ENCODE results near the gene PRR15. TPM values are rescaled to one million over a fixed set of nuclear protein-coding genes. Genes with fewer than 3 reads are reported as not detected.

The PRR15 gene
- total and polyA plus RNA-seq, 2 of the 4 experiments (the other 2 are of a cell fraction) = not detected

DNA sequence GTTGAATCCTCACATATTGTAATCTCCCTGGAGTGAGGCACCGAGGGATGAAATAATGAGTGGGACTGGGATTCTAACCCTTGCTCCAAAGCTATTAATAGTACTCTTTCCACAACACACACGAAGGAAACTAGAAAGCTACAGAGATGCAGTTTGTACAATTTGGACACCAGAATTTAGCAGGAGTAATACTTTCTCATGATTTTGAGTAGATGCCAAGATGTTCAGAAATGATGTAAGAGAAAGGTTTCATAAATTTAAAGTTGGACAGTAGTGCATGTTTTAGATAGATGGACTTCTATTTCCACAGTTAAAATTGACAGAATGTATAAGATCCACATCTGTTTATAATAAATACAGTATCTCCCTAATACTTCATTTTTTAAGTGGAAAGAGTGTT, 46.5 kb downstream of the PRR15 start:
- no peaks in the 10 kb centered on the region for H3K4me1 ChIP-seq (ENCODE audit: control insufficient read depth, insufficient read depth, low read length)
- no peak overlapping the region for H3K9ac ChIP-seq (ENCODE audit: low read depth, low read length)
- ATAC-seq (ENCODE audit: low read depth) = no peak
- H3K79me1 ChIP-seq (ENCODE audit: low read depth in 1 of 2, low read length in 2 of 2) = no peaks in the 10 kb centered on the region
- no peak overlapping the region for H2BK5ac ChIP-seq (ENCODE audit: low read depth, low read length, poor library complexity, severe bottlenecking)
- TF ChIP-seq ELK1 (IDR thresholded peaks at IDR 0.05; ENCODE audit: borderline replicate concordance, low read depth, low read length) (no peak), CTCF (conservative IDR thresholded peaks at IDR 0.05; ENCODE audit: low read depth, low read length) (no peak), CHD1 (IDR thresholded peaks at IDR 0.05; ENCODE audit: low read depth, low read length) (no peak), BHLHE40 (IDR thresholded peaks at IDR 0.05; ENCODE audit: low read depth, low read length) (no peak)
- no peak overlapping the region for H2AFZ ChIP-seq (replicated peaks; ENCODE audit: low read length, poor library complexity)
- no peaks in the 10 kb centered on the region for H3K27me3 ChIP-seq (ENCODE audit: control insufficient read depth, insufficient read depth, low read length)
- intact Hi-C loops (cut with micrococcal nuclease) = no loop called here
- DNase-seq = no peak
- dilution Hi-C loops (cut with HindIII; ENCODE audit: low sequenced_read_pairs, unreplicated experiment) = no loop called here
- no peak overlapping the region for H3K4me3 ChIP-seq (ENCODE audit: insufficient read depth, low read depth, low read length)
- H4K8ac ChIP-seq (ENCODE audit: low read depth in 2 of 2, low read length in 2 of 2) = no peak overlapping the region
- no peak overlapping the region for H2AK9ac ChIP-seq (replicated peaks; ENCODE audit: low read depth, low read length, poor library complexity)
- no CpG with 5 or more reads among the region's 2 CpGs for WGBS, 2 experiments (ENCODE audit: extremely low coverage in 2 of 2, insufficient read length in 1 of 2)
- H3K9me1 ChIP-seq (ENCODE audit: insufficient read depth, low read length) = no peaks in the 10 kb centered on the region
- H3K56ac ChIP-seq (ENCODE audit: extremely low read depth, insufficient read depth, low read length) = no peak overlapping the region
- H4K5ac ChIP-seq (ENCODE audit: low read depth, low read length) = no peak overlapping the region
- no peak overlapping the region for H3K4ac ChIP-seq (ENCODE audit: low read depth, low read length)
- no peaks in the 10 kb centered on the region for H4K20me1 ChIP-seq (ENCODE audit: insufficient read depth, low read length)
- ChIA-PET POLR2A (ENCODE audit: unreplicated experiment) (no interaction called here), CTCF (interaction anchor here (0.9 kb wide), 1 partner anchor 8 kb away, joined by 3 read pairs; no protein-coding TSS in a partner anchor)
- H3K27ac ChIP-seq (ENCODE audit: insufficient read depth, low read length) = no peak overlapping the region
- no peak overlapping the region for H2BK15ac ChIP-seq (ENCODE audit: low read depth, low read length)
- no peak overlapping the region for H2BK20ac ChIP-seq (ENCODE audit: low read depth, low read length)
- in situ Hi-C loops (cut with MboI; ENCODE audit: low sequenced_read_pairs) = no loop called here
- H3K9me3 ChIP-seq (ENCODE audit: control insufficient read depth, insufficient read depth, low read length) = no peaks in the 10 kb centered on the region
- H3K36me3 ChIP-seq (ENCODE audit: control insufficient read depth, insufficient read depth, low read length) = no peaks in the 10 kb centered on the region
- BruUV-seq (replicated peaks) = no TSS peak
- no peak overlapping the region for H2BK120ac ChIP-seq (ENCODE audit: low read depth, low read length)
- H2AK5ac ChIP-seq (ENCODE audit: low read depth, low read length) = no peak overlapping the region
- H3K23ac ChIP-seq (ENCODE audit: low read depth, low read length) = no peak overlapping the region
- no peak overlapping the region for H4K91ac ChIP-seq (ENCODE audit: insufficient read depth, low read depth, low read length)
- no peak overlapping the region for H3K4me2 ChIP-seq (ENCODE audit: low read depth, low read length)
- no peak overlapping the region for H3K18ac ChIP-seq (ENCODE audit: low read depth, low read length)
- no peak overlapping the region for H3K14ac ChIP-seq (replicated peaks; ENCODE audit: low read depth, low read length)
